Esophagus muscularis mucosa (tissue), 3 donors: Measurements from ENCODE around the gene ATP13A5.

ENCODE experiments used
- POLR2A ChIP-seq: fragments of 450-650 bp; IDR thresholded peaks from one replicate; pipeline ENCODE4 v1.6.1; 2017; ENCODE audit warnings: antibody characterized with exemption, moderate library complexity, mild to moderate bottlenecking, low read depth
- POLR2AphosphoS5 ChIP-seq, 2 donors: sonication (generic); formaldehyde crosslinking; IDR thresholded peaks; one replicate each; pipeline ENCODE4 v1.6.1; 2017; ENCODE audit warnings: antibody characterized with exemption in 2 of 2
- TF ChIP-seq, protein P1 (sequence below), 3 experiments: fragments of 200-600 bp in 2 of 3; fragments of 450-650 bp in 1 of 3; sonication (generic) in 2 of 3; IDR thresholded peaks; one replicate each; pipeline ENCODE4 v1.5.1; 2017 to 2019; ENCODE audit warnings: antibody characterized with exemption in 3 of 3, mild to moderate bottlenecking in 2 of 3, moderate library complexity in 1 of 3

DNA sequence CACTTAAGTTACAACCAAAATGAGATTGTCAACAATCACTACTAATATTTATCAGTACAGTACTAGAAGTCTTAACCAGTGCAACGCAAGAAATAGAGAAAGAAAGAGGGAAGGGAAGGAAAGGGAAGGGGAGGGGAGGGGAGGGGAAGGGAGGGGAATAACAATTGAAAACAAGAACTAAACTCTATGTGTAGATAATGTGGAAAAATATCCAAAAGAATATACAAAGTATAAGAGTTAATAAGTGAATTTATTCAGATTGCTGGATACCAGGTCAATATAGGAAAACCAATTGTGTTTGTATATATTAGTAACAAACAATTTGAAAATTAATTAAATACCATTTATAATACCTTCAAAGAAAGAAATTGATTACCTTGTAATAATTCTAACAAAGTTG lies 10.7 kb downstream of the ATP13A5 start:
- TF ChIP-seq, protein P1, sequence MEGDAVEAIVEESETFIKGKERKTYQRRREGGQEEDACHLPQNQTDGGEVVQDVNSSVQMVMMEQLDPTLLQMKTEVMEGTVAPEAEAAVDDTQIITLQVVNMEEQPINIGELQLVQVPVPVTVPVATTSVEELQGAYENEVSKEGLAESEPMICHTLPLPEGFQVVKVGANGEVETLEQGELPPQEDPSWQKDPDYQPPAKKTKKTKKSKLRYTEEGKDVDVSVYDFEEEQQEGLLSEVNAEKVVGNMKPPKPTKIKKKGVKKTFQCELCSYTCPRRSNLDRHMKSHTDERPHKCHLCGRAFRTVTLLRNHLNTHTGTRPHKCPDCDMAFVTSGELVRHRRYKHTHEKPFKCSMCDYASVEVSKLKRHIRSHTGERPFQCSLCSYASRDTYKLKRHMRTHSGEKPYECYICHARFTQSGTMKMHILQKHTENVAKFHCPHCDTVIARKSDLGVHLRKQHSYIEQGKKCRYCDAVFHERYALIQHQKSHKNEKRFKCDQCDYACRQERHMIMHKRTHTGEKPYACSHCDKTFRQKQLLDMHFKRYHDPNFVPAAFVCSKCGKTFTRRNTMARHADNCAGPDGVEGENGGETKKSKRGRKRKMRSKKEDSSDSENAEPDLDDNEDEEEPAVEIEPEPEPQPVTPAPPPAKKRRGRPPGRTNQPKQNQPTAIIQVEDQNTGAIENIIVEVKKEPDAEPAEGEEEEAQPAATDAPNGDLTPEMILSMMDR (IDR thresholded peaks at IDR 0.05), result no peak
- TF ChIP-seq POLR2AphosphoS5 (IDR thresholded peaks at IDR 0.05) (no peak), POLR2A (no peak)
